K562 (cell line): ENCODE results near the gene CTDSP2. TPM values are rescaled to one million over a fixed set of nuclear protein-coding genes. Genes with fewer than 3 reads are reported as not detected.

Source experiments
- AFF1 ChIP-seq, 2 experiments: fragments of 450-650 bp; IDR thresholded peaks; 2 replicates each; pipeline ENCODE4 v1.6.1; 2018; ENCODE audit warnings: mild to moderate bottlenecking in 2 of 2, low read depth in 1 of 2; ENCODE audit not compliant: partially characterized antibody in 2 of 2
- BHLHE40 ChIP-seq: IDR thresholded peaks from 2 replicates; pipeline ENCODE4 v1.6.1; 2011; ENCODE audit warnings: low read length, improper control_type of control experiment
- E2F3 ChIP-seq: fragments of 250-450 bp; sonication (Bioruptor Pico); IDR thresholded peaks from 2 replicates; pipeline ENCODE4 v1.4.0; 2020; ENCODE audit warnings: mild to moderate bottlenecking
- E2F6 ChIP-seq, 2 experiments: IDR thresholded peaks; 2 replicates each; pipeline ENCODE4 v1.6.1; 2011; ENCODE audit warnings: borderline replicate concordance in 1 of 2, control low read depth in 1 of 2, low read depth in 1 of 2, low read length in 1 of 2, mild to moderate bottlenecking in 1 of 2, mixed read lengths in 1 of 2, moderate library complexity in 1 of 2; ENCODE audit not compliant: insufficient read depth in 1 of 2, insufficient read length in 1 of 2, poor library complexity in 1 of 2, severe bottlenecking in 1 of 2; ENCODE audit errors: extremely low read depth in 1 of 2
- ELK3 ChIP-seq: fragments of 450-650 bp; formaldehyde crosslinking; IDR thresholded peaks from 2 replicates; pipeline ENCODE4 v1.4.0; 2020; ENCODE audit warnings: mild to moderate bottlenecking
- MBD1 ChIP-seq: fragments of 250-450 bp; sonication (Bioruptor Pico); IDR thresholded peaks from 2 replicates; pipeline ENCODE4 v1.8.0; 2022; ENCODE audit warnings: inconsistent platforms
- PHTF2 ChIP-seq: fragments of 250-450 bp; sonication (Bioruptor Pico); IDR thresholded peaks from 2 replicates; pipeline ENCODE4 v1.5.0; 2021; ENCODE audit warnings: mild to moderate bottlenecking
- SRSF7 ChIP-seq: fragments of 200-400 bp; formaldehyde crosslinking; optimal IDR thresholded peaks from 2 replicates; pipeline ENCODE3; 2017; ENCODE audit warnings: mild to moderate bottlenecking, low read depth, low read length
- UBTF ChIP-seq, 2 experiments: IDR thresholded peaks; 2 replicates each; pipeline ENCODE4 v1.6.1; 2012; ENCODE audit warnings: improper control_type of control experiment in 2 of 2, low read depth in 2 of 2, low read length in 2 of 2, borderline replicate concordance in 1 of 2
- polyA plus RNA-seq, 8 experiments: library from polyadenylated mRNA; depleted of rRNA in 4 of 8; stranded (reverse) in 5 of 8; unstranded in 3 of 8; fragments of >200 nt; fragmentation: Nextera tagmentation in 2 of 8; fragmentation: Illumina TruSeq in 1 of 8; extraction: Ambion mirVana in 2 of 8; extraction: Trizol in 1 of 8; gene quantifications; 2 replicates each; pipeline versions ENCODE4 v1.2.1 to v1.2.3, GENCODE V29; 2011 to 2014; ENCODE audit warnings: inconsistent platforms in 1 of 8, missing spikeins in 1 of 8
- total RNA-seq, 7 experiments: library from RNA; depleted of rRNA in 6 of 7; stranded (reverse); fragments of >200 nt in 6 of 7; fragmentation: Illumina TruSeq in 2 of 7; extraction: Trizol in 2 of 7; gene quantifications; 2 replicates each; pipeline versions ENCODE4 v1.2.1 to v1.2.3, GENCODE V29; 2011 to 2021; ENCODE audit warnings: low replicate concordance in 1 of 7

Gene CTDSP2
- total and polyA plus RNA-seq, 9 of the 15 experiments (the other 6 are each of a cell fraction or from before 2014, with no cell fraction given): 20.4 to 108 (median 47.7) TPM

- peak in 1 of 2 experiments; percentile 57; a peak in 1 of 4 replicates for TF ChIP-seq UBTF (IDR thresholded peaks at IDR 0.05; ENCODE audit: borderline replicate concordance in 1 of 2, low read depth in 2 of 2, low read length in 2 of 2)
- no peak for TF ChIP-seq E2F3 (CRISPR knock-in tag)
- TF ChIP-seq PHTF2 (CRISPR knock-in tag): no peak
- no peak for TF ChIP-seq ELK3 (CRISPR knock-in tag)
- peak in 1 of 2 experiments; percentile 28 for TF ChIP-seq AFF1 (IDR thresholded peaks at IDR 0.05; ENCODE audit: low read depth in 1 of 2, partially characterized antibody in 2 of 2)
- no peak for TF ChIP-seq MBD1 (CRISPR knock-in tag)
- TF ChIP-seq SRSF7: no peak
- TF ChIP-seq E2F6 (IDR thresholded peaks at IDR 0.05; ENCODE audit: borderline replicate concordance in 1 of 2, extremely low read depth in 1 of 2, insufficient read depth in 1 of 2, insufficient read length in 1 of 2, low read depth in 1 of 2, low read length in 1 of 2, poor library complexity in 1 of 2, severe bottlenecking in 1 of 2): peak in 1 of 2 experiments; percentile 11
- 0 out of 2 replicates have a peak, but pooled peaks have one; percentile 33 for TF ChIP-seq BHLHE40
These were observed 848 bp downstream of the CTDSP2 start (continued) for GRCh38 chr12:57845478-57846284.
